Mesenchymal stem cell (in vitro differentiated cells and primary cell): ENCODE measurements around the gene ILF2.

Experiments
- DNase-seq: peaks from one replicate; pipeline ENCODE4 v3.0.0-alpha.2; 2013
- H2AFZ ChIP-seq: one replicate; pipeline ENCODE4 v1.6.1; 2013; ENCODE audit warnings: low read depth, mild to moderate bottlenecking, control low read depth, inconsistent platforms, low read length, moderate library complexity
- H2AK5ac ChIP-seq: 2 replicates; pipeline ENCODE4 v1.6.1; 2013; ENCODE audit warnings: low read length, moderate library complexity, mild to moderate bottlenecking, inconsistent platforms; ENCODE audit not compliant: severe bottlenecking
- H2BK120ac ChIP-seq: one replicate; pipeline ENCODE4 v1.6.1; 2013; ENCODE audit warnings: low read depth, mild to moderate bottlenecking, inconsistent platforms, low read length, moderate library complexity
- H2BK12ac ChIP-seq, 2 experiments: one replicate each; pipeline ENCODE4 v1.6.1; 2013; ENCODE audit warnings: inconsistent platforms in 2 of 2, low read length in 2 of 2, mild to moderate bottlenecking in 2 of 2, moderate library complexity in 2 of 2, control low read depth in 1 of 2
- H2BK15ac ChIP-seq: one replicate; pipeline ENCODE4 v1.6.1; 2013; ENCODE audit warnings: mild to moderate bottlenecking, low read depth, inconsistent platforms; ENCODE audit not compliant: poor library complexity, severe bottlenecking
- H2BK5ac ChIP-seq: 2 replicates; pipeline ENCODE4 v1.6.1; 2013; ENCODE audit warnings: low read depth, mild to moderate bottlenecking, low read length, control low read depth, inconsistent platforms; ENCODE audit not compliant: poor library complexity, severe bottlenecking
- H3K14ac ChIP-seq, 2 experiments: one replicate each; pipeline ENCODE4 v1.6.1; 2013; ENCODE audit warnings: inconsistent platforms in 2 of 2, low read length in 2 of 2, control low read depth in 1 of 2, mild to moderate bottlenecking in 1 of 2, moderate library complexity in 1 of 2
- H3K18ac ChIP-seq, 2 experiments: one replicate each; pipeline ENCODE4 v1.6.1; 2013; ENCODE audit warnings: inconsistent platforms in 2 of 2, low read length in 2 of 2, control low read depth in 1 of 2, low read depth in 1 of 2, mild to moderate bottlenecking in 1 of 2
- H3K23ac ChIP-seq, 2 experiments: one replicate each; pipeline ENCODE4 v1.6.1; 2013; ENCODE audit warnings: inconsistent platforms in 2 of 2, low read length in 2 of 2, mild to moderate bottlenecking in 2 of 2, moderate library complexity in 2 of 2, control low read depth in 1 of 2
- H3K27ac ChIP-seq: 2 replicates; pipeline ENCODE4 v1.5.1; 2013; ENCODE audit warnings: mild to moderate bottlenecking, moderate library complexity, low read length, control low read depth, inconsistent platforms; ENCODE audit not compliant: poor library complexity, severe bottlenecking
- H3K27me3 ChIP-seq, 2 experiments: 2 replicates each; pipeline versions ENCODE4 v1.6.1 to v1.7.0; 2013; ENCODE audit warnings: low read length in 2 of 2, mild to moderate bottlenecking in 2 of 2, moderate library complexity in 2 of 2, control low read depth in 1 of 2, inconsistent platforms in 1 of 2; ENCODE audit not compliant: control insufficient read depth in 1 of 2, insufficient read depth in 1 of 2
- H3K36me3 ChIP-seq, 2 experiments: 2 replicates each; pipeline versions ENCODE4 v1.6.1 to v1.7.0; 2013; ENCODE audit warnings: low read length in 2 of 2, control low read depth in 1 of 2, inconsistent platforms in 1 of 2, low read depth in 1 of 2, mild to moderate bottlenecking in 1 of 2; ENCODE audit not compliant: insufficient read depth in 2 of 2, control insufficient read depth in 1 of 2
- H3K4ac ChIP-seq, 2 experiments: one replicate each; pipeline ENCODE4 v1.6.1; 2013; ENCODE audit warnings: inconsistent platforms in 2 of 2, low read length in 2 of 2, mild to moderate bottlenecking in 2 of 2, moderate library complexity in 2 of 2, control low read depth in 1 of 2, low read depth in 1 of 2
- H3K4me1 ChIP-seq: 2 replicates; pipeline ENCODE4 v1.6.1; 2013; ENCODE audit warnings: low read depth, low read length, control low read depth; ENCODE audit not compliant: control insufficient read depth, insufficient read depth
- H3K4me2 ChIP-seq: 2 replicates; pipeline ENCODE4 v1.6.1; 2013; ENCODE audit warnings: low read length, mild to moderate bottlenecking, inconsistent platforms; ENCODE audit not compliant: poor library complexity, severe bottlenecking
- H3K4me3 ChIP-seq, 2 experiments: 2 replicates each; pipeline versions ENCODE4 v1.5.1 to v1.7.0; 2013; ENCODE audit warnings: low read length in 2 of 2, mild to moderate bottlenecking in 2 of 2, control low read depth in 1 of 2, low read depth in 1 of 2; ENCODE audit not compliant: insufficient read depth in 1 of 2
- H3K79me1 ChIP-seq: replicated peaks from 2 replicates; pipeline ENCODE4 v1.6.1; 2013; ENCODE audit warnings: mild to moderate bottlenecking, control low read depth, low read length, inconsistent platforms; ENCODE audit not compliant: poor library complexity, severe bottlenecking
- H3K9ac ChIP-seq: 2 replicates; pipeline ENCODE4 v1.7.0; 2013; ENCODE audit warnings: mild to moderate bottlenecking, low read length, moderate library complexity
- H3K9me3 ChIP-seq: 2 replicates; pipeline ENCODE4 v1.7.0; 2013; ENCODE audit warnings: mild to moderate bottlenecking, low read length; ENCODE audit not compliant: control insufficient read depth
- H4K8ac ChIP-seq: one replicate; pipeline ENCODE4 v1.6.1; 2013; ENCODE audit warnings: inconsistent platforms, mild to moderate bottlenecking, low read length, moderate library complexity
- H4K91ac ChIP-seq: one replicate; pipeline ENCODE4 v1.6.1; 2013; ENCODE audit warnings: mild to moderate bottlenecking, low read length, inconsistent platforms
- WGBS: methylation state at CpG from one replicate; pipeline ENCODE4 v1.1.7; 2013; ENCODE audit warnings: mixed read lengths; 5-methylcytosine and 5-hydroxymethylcytosine counted together

Gene ILF2

DNA sequence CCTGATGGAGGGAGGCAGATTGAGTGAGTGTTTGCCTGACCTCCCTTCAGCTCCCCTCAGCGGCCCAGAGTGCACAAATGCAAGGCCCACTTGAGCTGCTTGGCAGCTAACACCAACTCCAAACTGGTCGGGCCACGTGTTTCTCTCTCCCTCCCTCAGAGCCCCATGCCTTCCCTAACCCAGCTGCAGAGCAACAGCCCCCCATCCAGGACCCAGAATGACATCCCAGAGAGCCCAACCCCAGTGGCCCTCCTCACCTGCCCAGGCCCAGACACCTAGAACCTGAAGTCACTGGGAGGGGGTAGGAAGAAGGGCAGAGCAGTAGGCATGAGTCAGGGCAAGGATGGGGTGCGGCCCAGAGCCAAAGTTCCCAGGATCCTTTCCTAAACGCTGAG is 53.9 kb downstream of the ILF2 start:
- H2BK120ac ChIP-seq: no peak overlapping the region
- peak overlapping the region; percentile 29 to 50 for H2BK12ac ChIP-seq
- peak overlapping the region; percentile 15 to 65 for H3K4ac ChIP-seq
- peak overlapping the region in 1 of 2 experiments; percentile 69 for H3K14ac ChIP-seq
- no peaks in the 10 kb centered on the region for H3K27me3 ChIP-seq
- peak overlapping the region; percentile 46 for H3K9ac ChIP-seq
- no peak overlapping the region for H2AFZ ChIP-seq
- H4K8ac ChIP-seq: peak overlapping the region; percentile 50
- WGBS: 88% methylated on average over 5 of the region's 5 CpGs
- peak overlapping the region; percentile 63 for H4K91ac ChIP-seq
- H3K18ac ChIP-seq: peak overlapping the region; percentile 16 to 71
- DNase-seq: no peak
- H3K27ac ChIP-seq: no peak overlapping the region
- H2BK5ac ChIP-seq: no peak overlapping the region
- H2BK15ac ChIP-seq: peak overlapping the region; percentile 39
- H3K9me3 ChIP-seq: peaks cover 5% of the 10 kb centered on the region
- H3K36me3 ChIP-seq: peaks cover 19 to 37% of the 10 kb centered on the region in 2 experiments
- H3K79me1 ChIP-seq: no peaks in the 10 kb centered on the region
- no peak overlapping the region for H3K4me3 ChIP-seq
- H3K4me2 ChIP-seq: no peak overlapping the region
- peaks cover 20% of the 10 kb centered on the region for H3K4me1 ChIP-seq
- H2AK5ac ChIP-seq: peak overlapping the region; percentile 77
- H3K23ac ChIP-seq: no peak overlapping the region

DNA sequence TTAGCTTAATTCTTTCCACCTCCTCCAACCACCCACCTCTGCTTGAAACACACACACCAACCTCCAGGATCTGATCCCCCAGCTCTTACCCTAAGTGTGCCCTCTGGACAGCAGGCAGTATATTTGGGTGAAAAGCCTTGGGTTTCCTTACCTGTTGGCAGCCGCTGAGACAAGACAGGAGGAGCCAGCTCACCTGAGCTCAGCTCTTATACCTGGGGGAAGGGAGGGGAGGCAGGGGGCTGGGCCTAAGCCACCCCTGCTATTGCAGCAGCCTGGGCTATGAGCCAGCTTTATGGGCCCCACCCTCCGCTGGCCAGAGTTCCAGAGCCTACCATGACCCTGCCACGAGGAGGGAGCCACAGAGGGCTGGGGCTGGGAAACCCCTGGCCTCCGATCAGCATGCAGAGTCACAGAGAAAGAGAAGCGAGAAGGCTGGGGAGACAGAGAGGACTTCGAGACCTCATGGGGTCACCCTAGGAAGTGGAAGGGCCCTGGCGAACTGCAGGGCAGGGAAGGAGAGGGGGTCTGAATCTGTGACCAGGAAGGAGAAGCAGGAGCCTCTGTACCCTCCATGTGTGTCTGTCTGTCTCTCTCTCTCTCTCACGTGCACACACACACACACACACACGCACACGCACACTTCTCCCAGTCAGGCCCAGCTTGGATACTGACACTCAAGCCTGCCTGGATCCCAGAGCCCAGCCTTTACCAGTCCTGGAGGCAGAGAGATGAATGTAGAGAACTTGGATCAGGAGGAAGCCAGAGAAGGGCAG is 54.5 kb downstream of the ILF2 start, which contains the start of gene S100A14:
Gene S100A14 (minus strand): TSS at position 182 of the 773 bp plus-strand sequence. CDS start 467 bp downstream, outside the sequence.
- 81% methylated on average over 4 of the region's 10 CpGs for WGBS
- Histone ChIP-seq H3K18ac (peak within 1 kb of the TSS; percentile 16 to 71), H3K9ac (peak within 1 kb of the TSS; percentile 46), H2BK5ac (no peak within 1 kb of the TSS), H3K79me1 (no peaks in the 10 kb centered on the region), H2AK5ac (peak within 1 kb of the TSS; percentile 77), H3K36me3 (peaks cover 19 to 34% of the 10 kb centered on the region in 2 experiments), H3K4me3 (no peak within 1 kb of the TSS), H3K27ac (no peak within 1 kb of the TSS), H3K9me3 (peaks cover 5% of the 10 kb centered on the region), H3K4ac (peak within 1 kb of the TSS; percentile 15 to 65), H4K91ac (peak within 1 kb of the TSS; percentile 63), H2AFZ (no peak within 1 kb of the TSS), H3K27me3 (no peaks in the 10 kb centered on the region), H3K23ac (no peak within 1 kb of the TSS), H2BK12ac (peak within 1 kb of the TSS; percentile 49 to 50), H4K8ac (peak within 1 kb of the TSS; percentile 50), H3K4me2 (no peak within 1 kb of the TSS), H3K14ac (peak within 1 kb of the TSS in 1 of 2 experiments; percentile 69), H2BK120ac (no peak within 1 kb of the TSS), H2BK15ac (peak within 1 kb of the TSS; percentile 39), H3K4me1 (peaks cover 20% of the 10 kb centered on the region)
- DNase-seq: no peak

- Histone ChIP-seq H3K27me3 (no peaks in the 10 kb centered on the region), H3K23ac (no peak overlapping the region), H3K9ac (no peak overlapping the region), H3K4ac (no peak overlapping the region), H3K36me3 (peaks cover 19 to 26% of the 10 kb centered on the region in 2 experiments), H3K4me2 (no peak overlapping the region), H2BK5ac (no peak overlapping the region), H3K4me1 (peaks cover 28% of the 10 kb centered on the region), H3K18ac (no peak overlapping the region), H3K79me1 (no peaks in the 10 kb centered on the region), H3K27ac (no peak overlapping the region), H2AFZ (no peak overlapping the region), H3K9me3 (peaks cover 5% of the 10 kb centered on the region), H2BK15ac (no peak overlapping the region), H4K8ac (peak overlapping the region; percentile 12), H2BK12ac (peak overlapping the region; percentile 12 to 49), H3K14ac (no peak overlapping the region), H4K91ac (peak overlapping the region; percentile 18), H2AK5ac (peak overlapping the region; percentile 56), H2BK120ac (no peak overlapping the region), H3K4me3 (no peak overlapping the region)
- DNase-seq: no peak
- WGBS: 90% methylated on average over 1 of the region's 2 CpGs
These were observed 55.4 kb downstream of the ILF2 start for GRCh38 chr1:153615406-153615805.

DNA sequence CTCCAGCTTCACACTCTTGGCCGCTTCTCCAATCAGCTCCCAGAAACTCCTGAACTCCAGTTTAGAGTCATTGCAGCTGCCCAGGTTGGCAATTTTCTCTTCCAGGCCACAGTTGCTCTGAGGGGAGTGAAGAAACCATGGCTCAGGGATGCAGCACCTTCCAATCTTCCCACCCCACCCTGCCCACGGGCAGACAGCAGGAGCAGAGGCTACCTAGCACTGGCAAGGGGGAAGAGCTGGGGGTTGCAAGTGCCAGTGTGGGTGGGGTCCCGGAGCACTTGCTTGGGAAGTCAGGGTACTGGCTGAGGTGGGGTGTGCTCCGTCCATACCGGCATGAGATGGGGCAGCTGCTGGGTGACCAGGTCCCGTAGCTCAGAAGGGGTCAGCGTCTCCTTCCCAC is 55.9 kb downstream of the ILF2 start:
- H3K23ac ChIP-seq: no peak overlapping the region
- no peak overlapping the region for H3K4me2 ChIP-seq
- DNase-seq: no peak
- no peak overlapping the region for H3K4me3 ChIP-seq
- H3K27ac ChIP-seq: no peak overlapping the region
- no peak overlapping the region for H2BK120ac ChIP-seq
- H3K27me3 ChIP-seq: no peaks in the 10 kb centered on the region
- peak overlapping the region; percentile 69 for H2AK5ac ChIP-seq
- H4K91ac ChIP-seq: peak overlapping the region; percentile 25
- H3K14ac ChIP-seq: no peak overlapping the region
- no peak overlapping the region for H2BK12ac ChIP-seq
- peaks cover 16 to 24% of the 10 kb centered on the region in 2 experiments for H3K36me3 ChIP-seq
- no peak overlapping the region for H3K18ac ChIP-seq
- H3K4ac ChIP-seq: no peak overlapping the region
- peaks cover 33% of the 10 kb centered on the region for H3K4me1 ChIP-seq
- no peak overlapping the region for H3K9ac ChIP-seq
- H3K79me1 ChIP-seq: no peaks in the 10 kb centered on the region
- no peak overlapping the region for H2BK15ac ChIP-seq
- no peak overlapping the region for H2AFZ ChIP-seq
- WGBS: 100% methylated on average over 5 of the region's 7 CpGs
- no peak overlapping the region for H2BK5ac ChIP-seq
- H3K9me3 ChIP-seq: peaks cover 5% of the 10 kb centered on the region
- no peak overlapping the region for H4K8ac ChIP-seq
